ENCODE measurements around the gene ZNF317.

DNA sequence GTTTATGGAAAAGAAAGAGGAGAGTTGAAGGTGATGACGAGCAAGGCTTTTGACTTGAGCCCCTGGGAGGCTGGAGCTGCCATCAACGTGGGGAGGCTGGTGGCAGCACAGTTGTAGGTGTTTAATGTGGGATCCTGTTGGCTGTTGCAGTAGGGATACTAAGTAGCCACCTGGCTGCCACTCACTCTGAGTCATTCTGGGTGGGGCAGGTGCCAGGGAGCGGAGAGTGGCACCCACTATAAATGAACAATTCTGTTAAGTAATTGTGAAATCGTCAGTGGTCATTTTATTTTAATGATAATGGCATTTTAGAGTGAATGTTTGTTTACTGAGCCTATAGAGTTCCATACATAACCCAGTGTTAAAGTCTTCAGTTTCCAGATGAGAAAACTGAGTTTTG lies 9.8 kb downstream of the ZNF317 start:
- TF ChIP-seq, protein P1, sequence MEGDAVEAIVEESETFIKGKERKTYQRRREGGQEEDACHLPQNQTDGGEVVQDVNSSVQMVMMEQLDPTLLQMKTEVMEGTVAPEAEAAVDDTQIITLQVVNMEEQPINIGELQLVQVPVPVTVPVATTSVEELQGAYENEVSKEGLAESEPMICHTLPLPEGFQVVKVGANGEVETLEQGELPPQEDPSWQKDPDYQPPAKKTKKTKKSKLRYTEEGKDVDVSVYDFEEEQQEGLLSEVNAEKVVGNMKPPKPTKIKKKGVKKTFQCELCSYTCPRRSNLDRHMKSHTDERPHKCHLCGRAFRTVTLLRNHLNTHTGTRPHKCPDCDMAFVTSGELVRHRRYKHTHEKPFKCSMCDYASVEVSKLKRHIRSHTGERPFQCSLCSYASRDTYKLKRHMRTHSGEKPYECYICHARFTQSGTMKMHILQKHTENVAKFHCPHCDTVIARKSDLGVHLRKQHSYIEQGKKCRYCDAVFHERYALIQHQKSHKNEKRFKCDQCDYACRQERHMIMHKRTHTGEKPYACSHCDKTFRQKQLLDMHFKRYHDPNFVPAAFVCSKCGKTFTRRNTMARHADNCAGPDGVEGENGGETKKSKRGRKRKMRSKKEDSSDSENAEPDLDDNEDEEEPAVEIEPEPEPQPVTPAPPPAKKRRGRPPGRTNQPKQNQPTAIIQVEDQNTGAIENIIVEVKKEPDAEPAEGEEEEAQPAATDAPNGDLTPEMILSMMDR (IDR thresholded peaks at IDR 0.05), result no peak
- no peak for TF ChIP-seq EP300 (IDR thresholded peaks at IDR 0.05)
- no peak for TF ChIP-seq POLR2AphosphoS5 (IDR thresholded peaks at IDR 0.05)
- TF ChIP-seq POLR2A (IDR thresholded peaks at IDR 0.05), result no peak
